ENCODE measurements around the gene DNAJC16. TPM values are rescaled to one million over a fixed set of nuclear protein-coding genes. Genes with fewer than 3 reads are reported as not detected.

The DNAJC16 gene
- total RNA-seq, 1 experiment from 2014 or later, result 23.2 TPM

GRCh38 chr1:15624133-15624714 is 97.6 kb downstream of the DNAJC16 start:
- peaks cover 20% of the 10 kb centered on the region for H3K36me3 ChIP-seq
- no peaks in the 10 kb centered on the region for H3K27me3 ChIP-seq
- peaks cover 6% of the 10 kb centered on the region; the same call in 1 of the 2 replicates for H3K4me1 ChIP-seq
- H3K27ac ChIP-seq, result no peak overlapping the region
- no peak overlapping the region for H3K4me3 ChIP-seq
- no peaks in the 10 kb centered on the region for H3K9me3 ChIP-seq (replicated peaks)
- no peak for DNase-seq

GRCh38 chr1:15625056-15625917 is 98.6 kb downstream of the DNAJC16 start:
- Histone ChIP-seq H3K4me3 (no peak overlapping the region), H3K27me3 (no peaks in the 10 kb centered on the region), H3K27ac (no peak overlapping the region), H3K4me1 (peaks cover 6% of the 10 kb centered on the region; the same call in 1 of the 2 replicates), H3K36me3 (peaks cover 27% of the 10 kb centered on the region), H3K9me3 (replicated peaks) (no peaks in the 10 kb centered on the region)
- no peak for DNase-seq

Other genes starting within 250 kb of the DNAJC16 start
- 203 and 208 TPM in 2 replicates for gene EFHD2, start 117.0 kb upstream of the DNAJC16 start, total RNA-seq (2014; rRNA removed; shearing (Covaris generic))
- gene CTRC, start 88.4 kb upstream of the DNAJC16 start, total RNA-seq (2014; rRNA removed; shearing (Covaris generic)), result 0.12 and 0.28 TPM in 2 replicates
- gene CELA2A, start 70.1 kb upstream of the DNAJC16 start, total RNA-seq (2014; rRNA removed; shearing (Covaris generic)), result 0.55 TPM in 1 of 2 replicates, not detected in the other
- 18.3 and 24.2 TPM in 2 replicates for gene CELA2B, start 50.7 kb upstream of the DNAJC16 start, total RNA-seq (2014; rRNA removed; shearing (Covaris generic))
- gene CASP9, start 2.6 kb upstream of the DNAJC16 start, total RNA-seq (2014; rRNA removed; shearing (Covaris generic)), result 34.6 and 35.5 TPM in 2 replicates
- not detected in 2 replicates for gene AGMAT, start 58.2 kb downstream of the DNAJC16 start, total RNA-seq (2014; rRNA removed; shearing (Covaris generic))
- 27.5 and 29.1 TPM in 2 replicates for gene DDI2, start 90.6 kb downstream of the DNAJC16 start, total RNA-seq (2014; rRNA removed; shearing (Covaris generic))
- gene PLEKHM2, start 157.5 kb downstream of the DNAJC16 start, total RNA-seq (2014; rRNA removed; shearing (Covaris generic)), result 33.6 and 36.2 TPM in 2 replicates
- 2.8 and 3.5 TPM in 2 replicates for gene SLC25A34, start 209.4 kb downstream of the DNAJC16 start, total RNA-seq (2014; rRNA removed; shearing (Covaris generic))
- not detected in 2 replicates for gene TMEM82, start 215.7 kb downstream of the DNAJC16 start, total RNA-seq (2014; rRNA removed; shearing (Covaris generic))
- 6.7 and 9.0 TPM in 2 replicates for gene FBLIM1, start 231.9 kb downstream of the DNAJC16 start, total RNA-seq (2014; rRNA removed; shearing (Covaris generic))